SIG-M5 treated with dmso at 0.1 percent for 504 hours (cell line): ENCODE results near the gene KIRREL3.

Experiments used
- DNase-seq: peaks from one replicate; lab custom pipeline; 2025; ENCODE audit not compliant: unreplicated experiment; lab: John Stamatoyannopoulos, UW

The KIRREL3 gene

GRCh38 chr11:126743628-126744027, 256.9 kb downstream of the KIRREL3 start:
- DNase-seq: no peak

- no peak for DNase-seq
Measured at GRCh38 chr11:126742582-126742981, 258.0 kb downstream of the KIRREL3 start.

GRCh38 chr11:126740846-126741245, 259.7 kb downstream of the KIRREL3 start:
- DNase-seq: no peak

- DNase-seq: no peak
Measured at GRCh38 chr11:126739499-126740145, 260.9 kb downstream of the KIRREL3 start.

- DNase-seq: no peak
Measured at GRCh38 chr11:126738295-126739031, 262.1 kb downstream of the KIRREL3 start.

GRCh38 chr11:126736682-126737572, 263.6 kb downstream of the KIRREL3 start:
- DNase-seq: no peak

- DNase-seq: no peak
Measured at GRCh38 chr11:126734752-126735151, 265.8 kb downstream of the KIRREL3 start.

- DNase-seq: no peak
Measured at GRCh38 chr11:126733685-126734084, 266.9 kb downstream of the KIRREL3 start.

GRCh38 chr11:126732981-126733380, 267.6 kb downstream of the KIRREL3 start:
- no peak for DNase-seq

GRCh38 chr11:126731576-126732142, 268.9 kb downstream of the KIRREL3 start:
- no peak for DNase-seq

GRCh38 chr11:126727381-126727780, 273.2 kb downstream of the KIRREL3 start:
- DNase-seq: no peak

- DNase-seq: no peak
Measured at GRCh38 chr11:126725521-126725920, 275.0 kb downstream of the KIRREL3 start.

- no peak for DNase-seq
Measured at GRCh38 chr11:126725043-126725442, 275.5 kb downstream of the KIRREL3 start.

GRCh38 chr11:126723665-126724045, 276.9 kb downstream of the KIRREL3 start:
- no peak for DNase-seq

- no peak for DNase-seq
Measured at GRCh38 chr11:126722956-126723664, 277.5 kb downstream of the KIRREL3 start.

GRCh38 chr11:126722006-126722736, 278.4 kb downstream of the KIRREL3 start:
- no peak for DNase-seq

GRCh38 chr11:126720539-126721235, 279.9 kb downstream of the KIRREL3 start:
- no peak for DNase-seq

- no peak for DNase-seq
Measured at GRCh38 chr11:126719740-126720139, 280.8 kb downstream of the KIRREL3 start.

GRCh38 chr11:126718276-126718675, 282.3 kb downstream of the KIRREL3 start:
- DNase-seq: no peak
